BJ (cell line): ENCODE results near the gene LCN1. TPM values are rescaled to one million over a fixed set of nuclear protein-coding genes. Genes with fewer than 3 reads are reported as not detected.

Experiments
- CTCF ChIA-PET: fragments of 350-600 bp; formaldehyde crosslinking; extraction: SDS; loops from one replicate; lab custom pipeline; 2021; ENCODE audit warnings: antibody characterized with exemption, inconsistent platforms; lab: Yijun Ruan, JAX
- POLR2A ChIA-PET: fragments of 300-600 bp; sonication (Branson Sonifier 250); formaldehyde crosslinking; extraction: SDS; loops from one replicate; lab custom pipeline; 2021; ENCODE audit warnings: antibody characterized with exemption; lab: Charles Lee
- DNase-seq: peaks from one replicate; pipeline ENCODE4 v3.0.0-alpha.2; 2011; ENCODE audit warnings: low read depth
- H3K27me3 ChIP-seq: 2 replicates; pipeline ENCODE4 v1.6.0; 2011; ENCODE audit warnings: low read length; ENCODE audit not compliant: control insufficient read depth, insufficient read depth
- H3K36me3 ChIP-seq: 2 replicates; pipeline ENCODE4 v1.5.1; 2011; ENCODE audit warnings: low read length; ENCODE audit not compliant: control insufficient read depth, insufficient read depth
- H3K4me3 ChIP-seq: 2 replicates; pipeline ENCODE4 v1.5.1; 2011; ENCODE audit warnings: low read depth, mild to moderate bottlenecking, control low read depth, low read length
- CTCF ChIP-seq: IDR thresholded peaks from 2 replicates; pipeline ENCODE4 v1.5.1; 2011; ENCODE audit warnings: low read depth, mild to moderate bottlenecking, control low read depth, inconsistent platforms, low read length, moderate library complexity; ENCODE audit not compliant: insufficient read depth
- polyA plus RNA-seq: library from polyadenylated mRNA; depleted of rRNA; stranded (reverse); fragments of >200 nt; gene quantifications from 2 replicates; pipeline ENCODE4 v1.2.3, GENCODE V29; 2011

The LCN1 gene
- polyA plus RNA-seq, 1 experiment, result not detected

GRCh38 chr9:135550344-135550918 is 29.2 kb downstream of the LCN1 start:
- Histone ChIP-seq H3K4me3 (no peak overlapping the region), H3K27me3 (no peaks in the 10 kb centered on the region), H3K36me3 (no peaks in the 10 kb centered on the region)
- CTCF ChIA-PET, result no interaction called here
- POLR2A ChIA-PET, result no interaction called here
- no peak for TF ChIP-seq CTCF
- DNase-seq, result no peak

- no peak for TF ChIP-seq CTCF
Observed at GRCh38 chr9:135551031-135551430, 29.8 kb downstream of the LCN1 start.

GRCh38 chr9:135551456-135551855 is 30.2 kb downstream of the LCN1 start:
- DNase-seq, result no peak
- ChIA-PET CTCF (no interaction called here), POLR2A (interaction anchor here (0.6 kb wide), 1 partner anchor 169 kb away, joined by 9 read pairs; no protein-coding TSS in a partner anchor)
- no peaks in the 10 kb centered on the region for H3K27me3 ChIP-seq
- H3K4me3 ChIP-seq, result no peak overlapping the region
- TF ChIP-seq CTCF, result no peak
- no peaks in the 10 kb centered on the region for H3K36me3 ChIP-seq

More at GRCh38 chr9:135551031-135551430, 29.8 kb downstream of the LCN1 start:
- DNase-seq, result no peak
- ChIA-PET POLR2A (no interaction called here), CTCF (no interaction called here)
- Histone ChIP-seq H3K27me3 (no peaks in the 10 kb centered on the region), H3K4me3 (no peak overlapping the region), H3K36me3 (no peaks in the 10 kb centered on the region)

- Histone ChIP-seq H3K36me3 (no peaks in the 10 kb centered on the region), H3K27me3 (no peaks in the 10 kb centered on the region), H3K4me3 (no peak overlapping the region)
- ChIA-PET CTCF (no interaction called here), POLR2A (interaction anchor here (0.6 kb wide), 1 partner anchor 168 kb away, joined by 9 read pairs; no protein-coding TSS in a partner anchor)
- no peak for TF ChIP-seq CTCF
- DNase-seq, result no peak
Observed at GRCh38 chr9:135552021-135552697, 30.9 kb downstream of the LCN1 start.

- no peak for DNase-seq
- H3K4me3 ChIP-seq, result no peak overlapping the region
- TF ChIP-seq CTCF, result no peak
- no peaks in the 10 kb centered on the region for H3K36me3 ChIP-seq
- no peaks in the 10 kb centered on the region for H3K27me3 ChIP-seq
- POLR2A ChIA-PET, result no interaction called here
- CTCF ChIA-PET, result no interaction called here
Observed at GRCh38 chr9:135552698-135553171, 31.5 kb downstream of the LCN1 start.
